Neural progenitor cell (in vitro differentiated cells): ENCODE data around the gene HDAC5.

Experiments
- EZH2 ChIP-seq: fragments of 200-600 bp; sonication (generic); IDR thresholded peaks from 2 replicates; pipeline ENCODE4 v1.6.1; 2017; ENCODE audit warnings: antibody characterized with exemption, mild to moderate bottlenecking, moderate library complexity
- EZH2phosphoT487 ChIP-seq: fragments of 200-600 bp; sonication (generic); IDR thresholded peaks from 2 replicates; pipeline ENCODE4 v1.6.1; 2017; ENCODE audit warnings: antibody characterized with exemption
- TF ChIP-seq, protein P1 (sequence below): fragments of 200-600 bp; sonication (generic); IDR thresholded peaks from 2 replicates; pipeline ENCODE4 v1.5.1; 2017; ENCODE audit warnings: antibody characterized with exemption, mild to moderate bottlenecking

- TF ChIP-seq, protein P1, sequence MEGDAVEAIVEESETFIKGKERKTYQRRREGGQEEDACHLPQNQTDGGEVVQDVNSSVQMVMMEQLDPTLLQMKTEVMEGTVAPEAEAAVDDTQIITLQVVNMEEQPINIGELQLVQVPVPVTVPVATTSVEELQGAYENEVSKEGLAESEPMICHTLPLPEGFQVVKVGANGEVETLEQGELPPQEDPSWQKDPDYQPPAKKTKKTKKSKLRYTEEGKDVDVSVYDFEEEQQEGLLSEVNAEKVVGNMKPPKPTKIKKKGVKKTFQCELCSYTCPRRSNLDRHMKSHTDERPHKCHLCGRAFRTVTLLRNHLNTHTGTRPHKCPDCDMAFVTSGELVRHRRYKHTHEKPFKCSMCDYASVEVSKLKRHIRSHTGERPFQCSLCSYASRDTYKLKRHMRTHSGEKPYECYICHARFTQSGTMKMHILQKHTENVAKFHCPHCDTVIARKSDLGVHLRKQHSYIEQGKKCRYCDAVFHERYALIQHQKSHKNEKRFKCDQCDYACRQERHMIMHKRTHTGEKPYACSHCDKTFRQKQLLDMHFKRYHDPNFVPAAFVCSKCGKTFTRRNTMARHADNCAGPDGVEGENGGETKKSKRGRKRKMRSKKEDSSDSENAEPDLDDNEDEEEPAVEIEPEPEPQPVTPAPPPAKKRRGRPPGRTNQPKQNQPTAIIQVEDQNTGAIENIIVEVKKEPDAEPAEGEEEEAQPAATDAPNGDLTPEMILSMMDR = no peak
- TF ChIP-seq EZH2 (no peak), EZH2phosphoT487 (no peak)
Observed at GRCh38 chr17:44120851-44121605, 2.4 kb downstream of the HDAC5 start.
